B cell (primary cell): ENCODE measurements around the gene CLSTN2. TPM values are rescaled to one million over a fixed set of nuclear protein-coding genes. Genes with fewer than 3 reads are reported as not detected.

Experiments used
- ATAC-seq: fragments of 200-7000 bp; cut with Tn5 transposase; one replicate; pipeline ENCODE4 v1.10.0; 2021; ENCODE audit warnings: low read depth, mild to moderate bottlenecking, moderate number of reproducible peaks, moderate library complexity
- CTCF ChIA-PET: fragments of 350-600 bp; sonication (Branson Sonifier 250); formaldehyde crosslinking; loops from one replicate; lab custom pipeline; 2021; ENCODE audit warnings: antibody characterized with exemption, inconsistent platforms; lab: Charles Lee
- POLR2A ChIA-PET: fragments of 350-600 bp; sonication (Branson Sonifier 250); formaldehyde crosslinking; loops from one replicate; lab custom pipeline; 2021; ENCODE audit warnings: antibody characterized with exemption; lab: Charles Lee
- DNase-seq: peaks from one replicate; pipeline ENCODE4 v3.0.0; 2013
- H2AFZ ChIP-seq: 2 replicates; pipeline ENCODE4 v1.6.1; 2012; ENCODE audit warnings: mild to moderate bottlenecking, low read depth, low read length; ENCODE audit not compliant: insufficient read depth, poor library complexity, severe bottlenecking
- H3K27ac ChIP-seq, 2 donors: 1 replicate in 1 of 2; 2 replicates in 1 of 2; pipeline ENCODE4 v1.5.1; 2012 to 2013; ENCODE audit warnings: low read length in 2 of 2, mild to moderate bottlenecking in 2 of 2, moderate library complexity in 1 of 2
- H3K27me3 ChIP-seq, 4 experiments: fragments of 200-600 bp in 1 of 4; sonication (generic) in 1 of 4; replicated peaks in 1 of 4; 1 replicate in 2 of 4; 2 replicates in 2 of 4; pipeline versions ENCODE4 v1.6.1 to v1.7.0; 2013 to 2016; ENCODE audit warnings: low read length in 3 of 4, mild to moderate bottlenecking in 2 of 4, mixed read lengths in 1 of 4, moderate library complexity in 1 of 4; ENCODE audit not compliant: insufficient read depth in 4 of 4, control insufficient read depth in 3 of 4; ENCODE audit errors: control extremely low read depth in 1 of 4
- H3K36me3 ChIP-seq, 2 experiments: replicated peaks in 1 of 2; 1 replicate in 1 of 2; 2 replicates in 1 of 2; pipeline versions ENCODE4 v1.6.1 to v1.7.1; 2013; ENCODE audit warnings: low read length in 1 of 2; ENCODE audit not compliant: insufficient read depth in 2 of 2, control insufficient read depth in 1 of 2; ENCODE audit errors: control extremely low read depth in 1 of 2, extremely low read depth in 1 of 2
- H3K4me1 ChIP-seq, 2 donors: fragments of 200-600 bp in 1 of 2; sonication (generic) in 1 of 2; 1 replicate in 1 of 2; 2 replicates in 1 of 2; pipeline versions ENCODE4 v1.5.1 to v1.6.1; 2013 to 2017; ENCODE audit warnings: low read length in 2 of 2; ENCODE audit not compliant: control insufficient read depth in 2 of 2, insufficient read depth in 2 of 2
- H3K4me2 ChIP-seq: replicated peaks from 2 replicates; pipeline ENCODE3; 2012; ENCODE audit warnings: mild to moderate bottlenecking, low read depth, low read length; ENCODE audit not compliant: poor library complexity, severe bottlenecking
- H3K4me3 ChIP-seq, 5 experiments: fragments of 200-600 bp in 1 of 5; sonication (generic) in 1 of 5; 1 replicate in 3 of 5; 2 replicates in 2 of 5; pipeline versions ENCODE4 v1.5.1 to v1.7.0; 2011 to 2016; ENCODE audit warnings: low read length in 4 of 5, mild to moderate bottlenecking in 4 of 5, low read depth in 2 of 5, control low read depth in 1 of 5, moderate library complexity in 1 of 5; ENCODE audit not compliant: insufficient read depth in 1 of 5; ENCODE audit errors: control extremely low read depth in 1 of 5, extremely low read depth in 1 of 5
- H3K79me2 ChIP-seq: fragments of 200-600 bp; sonication (generic); one replicate; pipeline ENCODE4 v1.6.0; 2016; ENCODE audit warnings: low read length; ENCODE audit not compliant: control insufficient read depth, insufficient read depth
- H3K9ac ChIP-seq: fragments of 200-600 bp; sonication (generic); 2 replicates; pipeline ENCODE4 v1.6.1; 2017; ENCODE audit warnings: mild to moderate bottlenecking, low read length, moderate library complexity
- H3K9me3 ChIP-seq, 3 donors: one replicate each; pipeline versions ENCODE4 v1.6.1 to v1.7.1; 2013; ENCODE audit warnings: low read length in 2 of 3; ENCODE audit not compliant: control insufficient read depth in 2 of 3, insufficient read depth in 1 of 3; ENCODE audit errors: control extremely low read depth in 1 of 3
- H4K20me1 ChIP-seq: 2 replicates; pipeline ENCODE4 v1.6.0; 2012; ENCODE audit warnings: mild to moderate bottlenecking, low read length; ENCODE audit not compliant: insufficient read depth, control insufficient read depth, poor library complexity, severe bottlenecking
- H3K27ac Mint-ChIP-seq: one replicate; pipeline ENCODE4 v1.8.0; 2021; ENCODE audit warnings: mixed read lengths
- H3K27me3 Mint-ChIP-seq: one replicate; pipeline ENCODE4 v1.8.0; 2021; ENCODE audit warnings: mixed read lengths
- H3K4me1 Mint-ChIP-seq: one replicate; pipeline ENCODE4 v1.8.0; 2021; ENCODE audit warnings: mixed read lengths
- H3K4me3 Mint-ChIP-seq: one replicate; pipeline ENCODE4 v1.8.0; 2021; ENCODE audit warnings: mixed read lengths
- H3K9me3 Mint-ChIP-seq: one replicate; pipeline ENCODE4 v1.8.0; 2022; ENCODE audit warnings: mixed read lengths; ENCODE audit not compliant: insufficient read depth
- CTCF ChIP-seq: fragments of 200-600 bp; IDR thresholded peaks from one replicate; pipeline ENCODE4 v1.8.0; 2022; ENCODE audit warnings: antibody characterized with exemption, mild to moderate bottlenecking
- EZH2 ChIP-seq: IDR thresholded peaks from 2 replicates; pipeline ENCODE4 v1.6.1; 2012; ENCODE audit warnings: borderline replicate concordance, low read depth, mild to moderate bottlenecking, moderate library complexity, low read length; ENCODE audit not compliant: insufficient read depth, poor library complexity, severe bottlenecking
- WGBS: methylation state at CpG from one replicate; pipeline ENCODE4 v1.1.5; 2013; ENCODE audit warnings: missing lambda C conversion rate; ENCODE audit not compliant: insufficient coverage; 5-methylcytosine and 5-hydroxymethylcytosine counted together
- intact Hi-C: fragments of 100-400 bp; cut with micrococcal nuclease; formaldehyde crosslinking; loops from one replicate; pipeline ENCODE4 v1.10.0; 2022
- polyA plus RNA-seq: library from polyadenylated mRNA; depleted of rRNA; stranded (reverse); fragments of >200 nt; gene quantifications from 2 replicates; pipeline ENCODE4 v1.2.3, GENCODE V29; 2012
- total RNA-seq, 2 donors: library from RNA; stranded (reverse); fragments of 120-200 nt in 1 of 2; gene quantifications; 1 replicate in 1 of 2; 2 replicates in 1 of 2; pipeline versions ENCODE4 v1.2.3 to v1.2.4, GENCODE V29; 2013 to 2022

Gene CLSTN2
- total and polyA plus RNA-seq, 2 donors (not counting 1 experiment from before 2014, with no cell fraction given), result not detected

GRCh38 chr3:139937674-139938279, 2.8 kb downstream of the CLSTN2 start:
- Mint-ChIP-seq H3K4me1 (peaks cover 9% of the 10 kb centered on the region), H3K27ac (no peak overlapping the region), H3K27me3 (peaks cover 65% of the 10 kb centered on the region), H3K9me3 (no peaks in the 10 kb centered on the region), H3K4me3 (no peak overlapping the region)
- POLR2A ChIA-PET, result no interaction called here
- Histone ChIP-seq H3K4me3 (no peak overlapping the region), H3K9me3 (peaks cover 0 to 6% (median 0%) of the 10 kb centered on the region in 3 donors), H2AFZ (no peak overlapping the region), H3K79me2 (no peaks in the 10 kb centered on the region), H3K9ac (no peak overlapping the region), H3K4me1 (peaks cover 9 to 11% of the 10 kb centered on the region in 2 donors), H3K36me3 (no peaks in the 10 kb centered on the region), H4K20me1 (no peaks in the 10 kb centered on the region), H3K27me3 (peaks cover 0 to 43% (median 21%) of the 10 kb centered on the region in 4 experiments), H3K27ac (no peak overlapping the region), H3K4me2 (no peak overlapping the region)
- no peak for TF ChIP-seq EZH2
- TF ChIP-seq CTCF, result peak; percentile 47
- DNase-seq (no peak), ATAC-seq (no peak)
- WGBS, result 17% methylated on average over 4 of the region's 8 CpGs
- CTCF ChIA-PET, result interaction anchor here (3.4 kb wide), 1 partner anchor 926 kb away, joined by 20 read pairs; no protein-coding TSS in a partner anchor
- intact Hi-C loops, result no loop called here

DNA sequence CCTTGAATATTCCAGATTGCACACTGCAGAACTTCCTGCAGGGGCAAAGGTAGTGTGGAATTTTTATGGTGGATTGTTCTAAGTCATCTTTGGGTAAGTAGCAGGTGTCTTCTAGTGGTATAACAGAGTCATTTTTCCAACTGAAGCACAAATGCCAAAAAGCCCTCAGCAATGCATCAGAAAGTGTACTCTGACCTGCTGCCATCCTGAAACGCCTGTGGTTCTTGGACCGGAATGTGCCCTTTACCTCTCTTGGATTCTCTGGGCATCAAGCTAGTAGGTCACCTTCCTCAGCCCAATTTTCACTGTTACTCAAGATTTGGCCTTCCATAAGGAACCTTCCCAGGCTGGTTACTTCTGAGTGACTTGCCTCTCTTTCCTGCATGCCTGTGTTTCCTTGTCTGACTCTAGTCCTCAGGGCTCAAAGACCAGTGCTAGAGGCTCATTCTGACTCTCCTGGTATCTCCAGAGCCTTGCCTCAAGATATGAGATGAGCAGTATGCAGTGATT, 4.8 kb downstream of the CLSTN2 start:
- peaks cover 0 to 4% (median 0%) of the 10 kb centered on the region in 3 donors for H3K9me3 ChIP-seq
- TF ChIP-seq EZH2 (no peak), CTCF (no peak)
- 86% methylated on average over 2 of the region's 2 CpGs for WGBS
- no peaks in the 10 kb centered on the region for H3K79me2 ChIP-seq
- no peaks in the 10 kb centered on the region for H3K36me3 ChIP-seq
- H3K9ac ChIP-seq, result no peak overlapping the region
- peaks cover 9% of the 10 kb centered on the region in 2 donors for H3K4me1 ChIP-seq
- Mint-ChIP-seq H3K4me1 (peaks cover 4% of the 10 kb centered on the region), H3K9me3 (no peaks in the 10 kb centered on the region), H3K27ac (no peak overlapping the region), H3K4me3 (no peak overlapping the region), H3K27me3 (peaks cover 67% of the 10 kb centered on the region)
- ChIA-PET POLR2A (no interaction called here), CTCF (no interaction called here)
- ATAC-seq (no peak), DNase-seq (no peak)
- H3K4me3 ChIP-seq, result no peak overlapping the region
- peaks cover 0 to 30% (median 13%) of the 10 kb centered on the region in 4 experiments for H3K27me3 ChIP-seq
- no peak overlapping the region for H2AFZ ChIP-seq
- H3K4me2 ChIP-seq, result no peak overlapping the region
- no peaks in the 10 kb centered on the region for H4K20me1 ChIP-seq
- H3K27ac ChIP-seq, result no peak overlapping the region
- intact Hi-C loops, result no loop called here
